OCI-LY7 (cell line): ENCODE results near the gene PHACTR1.

Experiments used
- EZH2phosphoT487 ChIP-seq: fragments of 200-600 bp; sonication (generic); IDR thresholded peaks from 2 replicates; pipeline ENCODE4 v1.6.1; 2018; ENCODE audit warnings: low read depth, borderline replicate concordance, mild to moderate bottlenecking, mixed run types, antibody characterized with exemption, low read length, moderate library complexity, mixed read lengths
- TF ChIP-seq, protein P1 (sequence below): fragments of 200-600 bp; sonication (generic); conservative IDR thresholded peaks from 2 replicates; pipeline ENCODE4 v1.5.1; 2014; ENCODE audit warnings: mild to moderate bottlenecking, antibody characterized with exemption, low read length, moderate library complexity, mixed read lengths

DNA sequence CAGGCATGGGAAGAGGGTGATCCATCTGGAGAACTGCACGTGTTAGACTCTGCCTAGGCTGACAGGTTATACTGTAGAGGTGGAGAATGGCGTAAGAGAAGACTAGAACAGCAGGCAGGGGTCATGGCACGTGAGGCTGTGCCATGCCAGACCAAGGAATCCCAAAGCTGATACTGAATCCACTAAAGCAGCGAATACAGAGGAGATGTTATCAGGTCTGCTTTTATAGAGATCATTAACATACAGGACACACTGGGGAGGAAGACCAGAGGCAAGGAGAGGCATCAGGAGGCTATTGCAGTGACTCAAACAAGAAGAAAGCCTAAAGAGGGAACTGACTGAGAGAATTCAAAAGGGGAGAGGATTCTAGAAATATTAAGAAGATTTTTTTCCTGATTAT is 12.9 kb downstream of the PHACTR1 start:
- TF ChIP-seq, protein P1, sequence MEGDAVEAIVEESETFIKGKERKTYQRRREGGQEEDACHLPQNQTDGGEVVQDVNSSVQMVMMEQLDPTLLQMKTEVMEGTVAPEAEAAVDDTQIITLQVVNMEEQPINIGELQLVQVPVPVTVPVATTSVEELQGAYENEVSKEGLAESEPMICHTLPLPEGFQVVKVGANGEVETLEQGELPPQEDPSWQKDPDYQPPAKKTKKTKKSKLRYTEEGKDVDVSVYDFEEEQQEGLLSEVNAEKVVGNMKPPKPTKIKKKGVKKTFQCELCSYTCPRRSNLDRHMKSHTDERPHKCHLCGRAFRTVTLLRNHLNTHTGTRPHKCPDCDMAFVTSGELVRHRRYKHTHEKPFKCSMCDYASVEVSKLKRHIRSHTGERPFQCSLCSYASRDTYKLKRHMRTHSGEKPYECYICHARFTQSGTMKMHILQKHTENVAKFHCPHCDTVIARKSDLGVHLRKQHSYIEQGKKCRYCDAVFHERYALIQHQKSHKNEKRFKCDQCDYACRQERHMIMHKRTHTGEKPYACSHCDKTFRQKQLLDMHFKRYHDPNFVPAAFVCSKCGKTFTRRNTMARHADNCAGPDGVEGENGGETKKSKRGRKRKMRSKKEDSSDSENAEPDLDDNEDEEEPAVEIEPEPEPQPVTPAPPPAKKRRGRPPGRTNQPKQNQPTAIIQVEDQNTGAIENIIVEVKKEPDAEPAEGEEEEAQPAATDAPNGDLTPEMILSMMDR, result no peak
- TF ChIP-seq EZH2phosphoT487, result no peak
